Natural killer cell treated with Interleukin-12 subunit alpha and Interleukin-12 subunit beta and Interleukin-15 and Interleukin-18, amount 100 ng/mL, for 72 hours (primary cell): ENCODE measurements around the gene GSTP1. TPM values are rescaled to one million over a fixed set of nuclear protein-coding genes. Genes with fewer than 3 reads are reported as not detected.

Experiments used
- ATAC-seq, 2 donors: fragments of 150-1000 bp; cut with Tn5 transposase in 1 of 2; sonication (Bioruptor Pico), chemical (Tn5 transposase) in 1 of 2; 2 replicates each; pipeline ENCODE4 v1.10.0; 2021
- DNase-seq: peaks from one replicate; pipeline ENCODE4 v3.0.0; 2022; ENCODE audit warnings: low spot score
- H3K27ac Mint-ChIP-seq, 2 donors: 1 replicate in 1 of 2; 2 replicates in 1 of 2; pipeline ENCODE4 v1.8.0; 2022; ENCODE audit warnings: mixed read lengths in 2 of 2, mild to moderate bottlenecking in 1 of 2, moderate library complexity in 1 of 2
- H3K27me3 Mint-ChIP-seq, 2 donors: 1 replicate in 1 of 2; 2 replicates in 1 of 2; pipeline ENCODE4 v1.8.0; 2022; ENCODE audit warnings: mixed read lengths in 2 of 2
- H3K36me3 Mint-ChIP-seq: one replicate; pipeline ENCODE4 v1.8.0; 2022; ENCODE audit warnings: mixed read lengths
- H3K4me1 Mint-ChIP-seq, 2 donors: 1 replicate in 1 of 2; 2 replicates in 1 of 2; pipeline ENCODE4 v1.8.0; 2022; ENCODE audit warnings: low read depth in 2 of 2, mixed read lengths in 2 of 2, mild to moderate bottlenecking in 1 of 2
- H3K4me3 Mint-ChIP-seq: one replicate; pipeline ENCODE4 v1.8.0; 2022; ENCODE audit warnings: mixed read lengths
- H3K9me3 Mint-ChIP-seq: 2 replicates; pipeline ENCODE4 v1.8.0; 2022; ENCODE audit warnings: mixed read lengths
- total RNA-seq, 2 donors: library from RNA; stranded (reverse); gene quantifications; one replicate each; pipeline ENCODE4 v1.2.3, GENCODE V29; 2022

Gene GSTP1
- total RNA-seq, 2 donors from 2014 or later, result 539 to 557 TPM

- peaks cover 5 to 12% of the 10 kb centered on the region in 2 donors for H3K4me1 Mint-ChIP-seq
Observed at GRCh38 chr11:67630228-67630942, 46.8 kb downstream of the GSTP1 start.

GRCh38 chr11:67630943-67631331 lies 47.3 kb downstream of the GSTP1 start:
- no peaks in the 10 kb centered on the region for H3K36me3 Mint-ChIP-seq
- H3K27me3 Mint-ChIP-seq, result no peaks in the 10 kb centered on the region
- H3K27ac Mint-ChIP-seq, result peak overlapping the region; percentile 77 to 82
- ATAC-seq, result no peak
- peaks cover 5 to 12% of the 10 kb centered on the region in 2 donors for H3K4me1 Mint-ChIP-seq
- DNase-seq, result no peak
- no peaks in the 10 kb centered on the region for H3K9me3 Mint-ChIP-seq
- peak overlapping the region; percentile 93 for H3K4me3 Mint-ChIP-seq

More at GRCh38 chr11:67630228-67630942, 46.8 kb downstream of the GSTP1 start:
- Mint-ChIP-seq H3K27me3 (no peaks in the 10 kb centered on the region), H3K27ac (peak overlapping the region; percentile 77 to 82), H3K4me3 (peak overlapping the region; percentile 93), H3K9me3 (no peaks in the 10 kb centered on the region), H3K36me3 (no peaks in the 10 kb centered on the region)
- ATAC-seq (peak; percentile 86 to 91), DNase-seq (peak; percentile 99)

- ATAC-seq (no peak), DNase-seq (no peak)
- H3K27me3 Mint-ChIP-seq, result no peaks in the 10 kb centered on the region
- H3K9me3 Mint-ChIP-seq, result no peaks in the 10 kb centered on the region
- peak overlapping the region; percentile 77 to 82 for H3K27ac Mint-ChIP-seq
- no peaks in the 10 kb centered on the region for H3K36me3 Mint-ChIP-seq
- H3K4me3 Mint-ChIP-seq, result peak overlapping the region; percentile 93
- peaks cover 5 to 12% of the 10 kb centered on the region in 2 donors for H3K4me1 Mint-ChIP-seq
Observed at GRCh38 chr11:67631411-67631810, 47.8 kb downstream of the GSTP1 start.

GRCh38 chr11:67631853-67632174 lies 48.2 kb downstream of the GSTP1 start:
- Mint-ChIP-seq H3K4me3 (peak overlapping the region; percentile 73), H3K36me3 (no peaks in the 10 kb centered on the region), H3K9me3 (no peaks in the 10 kb centered on the region), H3K27me3 (no peaks in the 10 kb centered on the region), H3K27ac (no peak overlapping the region), H3K4me1 (peaks cover 8 to 11% of the 10 kb centered on the region in 2 donors)
- ATAC-seq, result no peak
- DNase-seq, result no peak

GRCh38 chr11:67632175-67632981 lies 48.8 kb downstream of the GSTP1 start:
- H3K27me3 Mint-ChIP-seq, result no peaks in the 10 kb centered on the region
- H3K4me1 Mint-ChIP-seq, result peaks cover 11 to 13% of the 10 kb centered on the region in 2 donors
- peak overlapping the region; percentile 73 for H3K4me3 Mint-ChIP-seq
- no peak overlapping the region for H3K27ac Mint-ChIP-seq
- no peaks in the 10 kb centered on the region for H3K36me3 Mint-ChIP-seq
- no peak for ATAC-seq
- no peaks in the 10 kb centered on the region for H3K9me3 Mint-ChIP-seq
- DNase-seq, result no peak

- no peaks in the 10 kb centered on the region for H3K27me3 Mint-ChIP-seq
- no peak for ATAC-seq
- no peaks in the 10 kb centered on the region for H3K9me3 Mint-ChIP-seq
- H3K4me1 Mint-ChIP-seq, result peaks cover 11 to 13% of the 10 kb centered on the region in 2 donors
- no peak for DNase-seq
- H3K36me3 Mint-ChIP-seq, result no peaks in the 10 kb centered on the region
- no peak overlapping the region for H3K27ac Mint-ChIP-seq
- peak overlapping the region; percentile 20 for H3K4me3 Mint-ChIP-seq
Observed at GRCh38 chr11:67632982-67633755, 49.6 kb downstream of the GSTP1 start.

- H3K4me1 Mint-ChIP-seq, result peaks cover 11 to 13% of the 10 kb centered on the region in 2 donors
- H3K27ac Mint-ChIP-seq, result no peak overlapping the region
- no peak for DNase-seq
- no peaks in the 10 kb centered on the region for H3K27me3 Mint-ChIP-seq
- no peak for ATAC-seq
- H3K4me3 Mint-ChIP-seq, result peak overlapping the region; percentile 20
- no peaks in the 10 kb centered on the region for H3K9me3 Mint-ChIP-seq
- no peaks in the 10 kb centered on the region for H3K36me3 Mint-ChIP-seq
Observed at GRCh38 chr11:67633758-67634365, 50.2 kb downstream of the GSTP1 start.

- no peaks in the 10 kb centered on the region for H3K36me3 Mint-ChIP-seq
- DNase-seq, result no peak
- no peaks in the 10 kb centered on the region for H3K9me3 Mint-ChIP-seq
- H3K27me3 Mint-ChIP-seq, result no peaks in the 10 kb centered on the region
- H3K4me3 Mint-ChIP-seq, result no peak overlapping the region
- no peak overlapping the region for H3K27ac Mint-ChIP-seq
- no peak for ATAC-seq
- peaks cover 11 to 13% of the 10 kb centered on the region in 2 donors for H3K4me1 Mint-ChIP-seq
Observed at GRCh38 chr11:67634366-67635230, 51.0 kb downstream of the GSTP1 start.

GRCh38 chr11:67635231-67635521 lies 51.6 kb downstream of the GSTP1 start:
- peaks cover 11 to 13% of the 10 kb centered on the region in 2 donors for H3K4me1 Mint-ChIP-seq
- H3K4me3 Mint-ChIP-seq, result no peak overlapping the region
- no peaks in the 10 kb centered on the region for H3K9me3 Mint-ChIP-seq
- H3K27ac Mint-ChIP-seq, result no peak overlapping the region
- no peak for DNase-seq
- no peaks in the 10 kb centered on the region for H3K27me3 Mint-ChIP-seq
- H3K36me3 Mint-ChIP-seq, result no peaks in the 10 kb centered on the region
- no peak for ATAC-seq

Other genes starting within 250 kb of the GSTP1 start
- gene POLD4, start 230.3 kb upstream of the GSTP1 start, total RNA-seq, result 10 to 100 TPM; 25.7 to 46.4 TPM
- 1 to 10 TPM; 1.4 to 3.3 TPM for gene CLCF1, start 210.2 kb upstream of the GSTP1 start, total RNA-seq
- gene RAD9A, start 191.8 kb upstream of the GSTP1 start, total RNA-seq, result 10 to 100 TPM; 25.9 to 47.8 TPM
- gene PPP1CA, start 182.0 kb upstream of the GSTP1 start, total RNA-seq, result 100 to 1,000 TPM; 317 to 378 TPM
- gene TBC1D10C, start 179.7 kb upstream of the GSTP1 start, total RNA-seq, result 10 to 100 TPM; 79.5 to 88.8 TPM
- gene CARNS1, start 168.1 kb upstream of the GSTP1 start, total RNA-seq, result 1 to 10 TPM; 2.3 to 4.9 TPM
- gene RPS6KB2, start 155.3 kb upstream of the GSTP1 start, total RNA-seq, result 100 to 1,000 TPM in 1 of 2 donors, 10 to 100 TPM in 1; 95.8 to 112 TPM
- 100 to 1,000 TPM; 198 to 266 TPM for gene PTPRCAP, start 146.1 kb upstream of the GSTP1 start, total RNA-seq
- gene CORO1B, start 140.3 kb upstream of the GSTP1 start, total RNA-seq, result 10 to 100 TPM; 24.1 to 29.0 TPM
- not detected for gene GPR152, start 131.1 kb upstream of the GSTP1 start, total RNA-seq
- gene CABP4, start 128.5 kb upstream of the GSTP1 start, total RNA-seq, result 1 to 10 TPM; 1.4 to 2.2 TPM
- gene TMEM134, start 114.6 kb upstream of the GSTP1 start, total RNA-seq, result 10 to 100 TPM; 30.7 to 39.1 TPM
- 100 to 1,000 TPM; 120 to 140 TPM for gene AIP, start 100.8 kb upstream of the GSTP1 start, total RNA-seq
- 100 to 1,000 TPM in 1 of 2 donors, 10 to 100 TPM in 1; 66.0 to 174 TPM for gene PITPNM1, start 78.4 kb upstream of the GSTP1 start, total RNA-seq
- 100 to 1,000 TPM in 1 of 2 donors, 10 to 100 TPM in 1; 92.6 to 103 TPM for gene CDK2AP2, start 75.7 kb upstream of the GSTP1 start, total RNA-seq
- gene CABP2, start 60.4 kb upstream of the GSTP1 start, total RNA-seq, result not detected
- 100 to 1,000 TPM; 246 to 381 TPM for gene NDUFV1, start 23.1 kb downstream of the GSTP1 start, total RNA-seq
- gene NUDT8, start 46.1 kb downstream of the GSTP1 start, total RNA-seq, result 10 to 100 TPM in 1 of 2 donors, 1 to 10 TPM in 1; 9.9 to 11.5 TPM
- gene TBX10, start 56.0 kb downstream of the GSTP1 start, total RNA-seq, result not detected
- gene ACY3, start 66.9 kb downstream of the GSTP1 start, total RNA-seq, result not detected
- gene ALDH3B2, start 90.8 kb downstream of the GSTP1 start, total RNA-seq, result not detected